GM12801 (cell line): ENCODE results near the gene C16orf89.

Source experiments
- CTCF ChIP-seq: IDR thresholded peaks from one replicate; pipeline ENCODE4 v1.5.1; 2011; ENCODE audit warnings: control low read depth; ENCODE audit not compliant: insufficient read length; ENCODE audit errors: extremely low read depth

Gene C16orf89

DNA sequence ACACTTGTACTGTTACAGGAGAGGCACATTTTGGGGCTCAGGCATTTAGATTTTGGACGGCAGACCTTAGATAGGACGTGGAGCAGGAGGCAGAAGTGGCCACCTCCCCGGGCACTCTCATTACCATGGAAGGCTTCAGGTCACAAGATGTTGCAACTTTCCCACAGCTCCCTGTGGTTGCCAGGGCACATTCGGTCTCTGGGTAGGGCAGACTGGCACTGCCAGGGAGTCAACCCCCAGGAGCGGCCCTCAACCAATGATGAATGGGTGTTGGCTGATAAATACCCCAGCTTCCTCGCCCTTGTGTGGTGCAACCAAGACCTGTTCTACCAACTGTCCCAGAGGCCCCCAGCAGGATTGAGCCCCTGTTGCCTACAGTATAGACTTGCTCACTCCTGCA, 43.2 kb downstream of the C16orf89 start:
- TF ChIP-seq CTCF: no peak

DNA sequence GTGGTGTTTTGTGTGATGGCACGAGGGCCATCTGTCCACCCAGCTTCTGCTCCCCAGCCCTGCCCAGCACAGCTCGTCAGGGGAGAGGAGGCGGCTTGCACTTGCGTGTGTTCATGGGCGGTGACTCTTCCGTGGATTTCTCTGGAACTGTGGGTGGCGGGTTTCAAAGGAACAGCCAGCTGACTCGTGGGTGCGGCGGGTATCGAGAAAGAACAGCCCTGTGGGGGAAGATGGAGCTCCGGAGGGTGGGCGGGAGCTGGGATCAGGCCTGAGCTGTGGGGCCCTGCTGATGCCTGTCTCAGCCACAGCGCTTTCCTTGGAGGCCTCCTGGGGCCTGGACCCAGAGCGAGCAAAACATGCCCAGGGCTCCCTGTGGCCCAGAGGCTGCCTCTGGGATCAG, 45.2 kb downstream of the C16orf89 start:
- TF ChIP-seq CTCF: no peak

DNA sequence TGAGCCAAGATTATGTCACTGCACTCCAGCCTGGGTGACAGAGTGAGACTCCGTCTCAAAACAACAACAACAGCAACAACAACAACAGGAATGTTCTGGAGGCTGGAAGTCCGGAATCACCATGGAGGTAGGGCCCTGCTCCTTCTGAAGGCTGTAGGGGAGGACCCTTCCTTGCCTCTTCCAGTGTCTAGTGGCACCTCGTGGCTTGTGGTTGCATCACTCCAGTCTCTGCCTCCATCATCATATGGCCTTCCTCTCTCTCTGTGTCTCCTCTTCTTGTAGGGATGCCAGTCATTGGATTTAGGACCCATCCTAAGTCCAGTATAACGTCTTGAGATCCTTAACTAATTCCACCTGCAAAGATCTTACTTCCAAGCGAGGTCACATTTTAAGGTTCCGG, 46.0 kb downstream of the C16orf89 start:
- no peak for TF ChIP-seq CTCF

GRCh38 chr16:5018793-5019192, 47.0 kb downstream of the C16orf89 start:
- no peak for TF ChIP-seq CTCF

GRCh38 chr16:5017678-5017969, 48.1 kb downstream of the C16orf89 start:
- no peak for TF ChIP-seq CTCF

DNA sequence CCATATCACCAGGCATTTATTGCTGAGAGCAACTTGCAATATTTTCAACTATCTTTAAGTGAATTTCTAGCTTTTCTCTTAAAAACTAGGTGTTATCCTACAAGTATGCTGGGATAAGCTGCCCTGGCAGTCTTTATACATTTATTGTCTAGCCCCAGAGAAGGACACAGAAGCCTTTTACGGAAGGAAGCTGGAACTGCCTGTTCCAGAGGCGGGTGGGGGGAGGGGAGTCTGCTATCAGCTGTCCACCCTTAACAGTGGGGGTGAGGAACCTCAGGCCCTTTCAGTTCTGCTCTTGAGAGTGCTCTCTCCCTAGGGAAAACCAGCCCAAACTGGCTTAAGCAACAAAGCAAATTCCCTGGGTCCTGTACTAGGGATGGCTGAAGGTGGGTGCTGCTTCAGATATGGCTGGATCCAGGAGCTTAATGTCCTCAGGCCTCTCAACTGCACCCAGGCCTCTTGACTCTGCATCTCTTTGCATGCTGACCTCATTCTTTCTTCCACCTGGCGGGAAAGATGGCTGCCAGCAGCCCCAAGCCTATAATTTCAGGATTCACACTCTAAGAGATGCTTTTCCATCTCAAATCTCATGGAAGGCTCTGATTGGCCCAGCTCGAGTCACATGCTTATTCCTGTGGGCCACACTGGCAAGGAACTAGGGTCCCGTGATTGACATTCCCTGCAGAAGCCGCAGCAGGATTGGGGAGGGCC, 48.6 kb downstream of the C16orf89 start:
- no peak for TF ChIP-seq CTCF

GRCh38 chr16:5015887-5016286, 49.9 kb downstream of the C16orf89 start:
- no peak for TF ChIP-seq CTCF

- no peak for TF ChIP-seq CTCF
These were observed 50.4 kb downstream of the C16orf89 start for GRCh38 chr16:5015351-5015750.
